Activated CD4-positive, alpha-beta T cell treated with anti-CD3 and anti-CD28 coated beads, Interleukin-2, amount 50 U/mL, for 16 hours (primary cell): Measurements from ENCODE around the gene KIF16B.
"Not testable (repeated sequence)": the region's sequence is repeated elsewhere in the genome, so short reads cannot be mapped to it uniquely, and the experiment has no call there.

ENCODE experiments used
- DNase-seq: peaks from one replicate; pipeline ENCODE4 v3.0.0-alpha.2; 2020

The KIF16B gene

DNA sequence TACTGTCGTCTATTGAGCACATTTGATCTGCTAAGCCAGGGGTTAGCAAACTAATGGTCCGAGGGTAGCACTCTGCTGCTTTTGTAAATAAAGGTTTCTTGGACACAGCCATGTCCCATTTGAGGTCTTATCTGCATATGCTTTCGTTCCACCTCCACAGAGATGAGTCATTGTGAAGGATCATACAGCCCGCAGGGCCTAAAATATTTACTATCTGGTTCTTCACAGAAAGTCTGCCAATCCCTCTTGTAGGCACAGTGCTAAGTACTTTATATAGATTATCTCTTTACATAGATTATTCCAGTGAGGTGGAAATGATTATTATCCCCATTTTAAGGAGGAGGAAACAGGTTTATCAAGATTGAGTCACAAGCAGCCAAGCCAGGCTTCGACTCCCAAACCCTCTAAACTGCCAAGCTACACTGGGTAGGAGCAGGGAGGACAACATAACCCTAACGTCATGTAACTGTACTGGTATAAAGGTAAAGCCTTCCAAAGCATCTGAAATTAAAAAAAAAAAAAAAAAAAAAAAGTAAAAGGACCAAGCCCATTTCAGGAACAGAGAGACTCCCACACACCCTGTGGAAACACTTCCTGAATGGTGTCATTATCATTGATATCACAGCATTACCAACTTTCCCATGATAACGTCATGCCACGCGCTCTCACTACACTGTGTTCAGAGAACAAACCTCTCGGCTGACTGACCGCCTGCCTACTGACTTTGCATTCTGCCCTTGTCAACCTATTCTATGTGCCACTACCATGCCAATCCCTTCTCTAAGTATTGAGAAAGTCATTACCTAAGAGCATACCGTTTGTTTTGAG is 101.0 kb downstream of the KIF16B start:
- no peak for DNase-seq

DNA sequence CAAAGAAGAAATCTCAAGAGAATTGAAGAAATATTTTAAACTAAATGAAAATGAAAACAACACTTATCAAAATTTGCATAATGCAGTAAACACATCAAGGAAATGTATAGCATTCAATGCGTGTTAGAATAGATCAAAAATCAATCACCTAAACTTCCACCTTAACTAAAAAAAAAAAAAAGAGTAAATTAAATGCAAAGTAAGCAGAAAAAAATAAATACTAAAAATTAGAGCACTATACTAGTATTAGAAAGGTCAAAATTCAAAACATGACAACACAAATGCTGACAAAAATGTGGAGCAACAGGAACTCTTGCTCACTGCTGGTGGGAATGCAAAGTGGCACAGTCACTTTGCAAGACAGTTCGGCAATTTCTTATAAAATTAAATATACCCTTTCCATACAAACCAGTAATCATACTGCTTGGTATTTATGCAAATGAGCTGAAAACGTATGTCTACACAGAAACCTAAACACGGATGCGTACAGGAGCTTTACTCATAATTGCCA is 103.8 kb downstream of the KIF16B start:
- DNase-seq, result no peak

DNA sequence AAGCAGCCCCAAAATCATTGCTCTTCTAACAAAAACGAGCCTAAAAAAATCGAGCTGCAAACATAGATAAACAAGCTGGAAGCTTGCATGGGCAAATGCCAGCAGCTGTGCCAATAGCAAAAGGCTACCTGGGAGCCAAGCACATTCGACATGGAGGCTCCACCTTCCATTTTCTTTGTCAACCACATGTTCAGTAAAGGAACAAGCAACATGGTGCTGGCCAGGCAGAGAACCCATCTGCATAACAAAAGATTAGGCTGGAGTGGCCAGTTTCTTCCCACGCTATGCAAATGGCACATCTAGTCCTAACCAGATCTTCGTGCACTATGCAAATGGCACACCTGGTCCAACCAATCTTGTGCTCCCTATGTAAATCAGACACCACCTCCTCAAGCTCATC is 110.5 kb downstream of the KIF16B start:
- DNase-seq, result no peak

DNA sequence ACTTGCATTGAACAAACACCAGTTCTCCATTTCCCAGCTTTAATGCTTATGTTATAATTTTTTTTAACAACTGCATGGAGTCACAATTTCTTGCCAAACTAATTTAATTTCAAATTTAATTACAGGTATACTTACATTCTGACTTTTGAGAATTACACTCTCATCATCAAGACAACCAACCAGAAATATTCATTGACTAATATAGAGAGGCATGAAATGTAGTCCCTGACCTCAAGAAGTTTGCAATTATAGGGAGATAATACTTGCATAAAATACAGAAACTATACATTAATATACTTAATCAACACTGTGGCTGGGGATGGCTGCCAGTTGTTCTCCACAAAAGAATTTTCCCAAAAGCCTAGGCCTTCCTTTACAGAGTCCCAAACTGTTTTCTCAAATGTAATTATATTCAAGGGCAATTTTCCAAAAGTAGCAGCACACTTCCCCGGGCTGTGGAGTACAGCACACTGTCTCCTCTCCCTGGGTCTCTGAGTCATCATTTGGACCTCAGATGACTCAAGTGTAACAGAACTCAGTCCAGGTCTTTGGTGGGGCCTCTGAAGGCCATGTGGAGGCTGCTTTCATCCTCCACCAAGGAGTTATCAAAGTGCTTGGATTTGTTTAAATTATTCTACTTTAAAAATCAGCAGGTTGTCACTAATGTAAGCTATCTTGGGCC is 114.1 kb downstream of the KIF16B start:
- no peak for DNase-seq

DNA sequence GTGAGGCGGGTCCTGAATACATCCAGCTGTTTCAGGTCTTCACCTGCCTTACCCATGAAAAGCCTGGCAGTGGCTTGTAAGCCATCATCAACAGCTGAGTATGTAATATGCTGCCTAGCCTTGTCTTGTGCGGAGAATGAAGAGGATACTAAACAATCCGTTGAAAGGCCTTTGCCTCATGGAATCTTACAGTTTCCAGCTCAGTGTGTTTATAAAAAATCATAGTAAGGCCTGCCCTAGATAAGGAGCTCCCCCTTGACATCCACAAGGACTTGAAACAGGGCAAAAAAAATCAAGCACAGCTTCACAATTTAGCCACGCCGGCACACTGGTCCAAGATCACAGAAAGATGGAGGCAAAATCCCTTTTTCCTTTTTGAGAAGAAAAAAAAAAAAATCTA is 115.7 kb downstream of the KIF16B start:
- no peak for DNase-seq

DNA sequence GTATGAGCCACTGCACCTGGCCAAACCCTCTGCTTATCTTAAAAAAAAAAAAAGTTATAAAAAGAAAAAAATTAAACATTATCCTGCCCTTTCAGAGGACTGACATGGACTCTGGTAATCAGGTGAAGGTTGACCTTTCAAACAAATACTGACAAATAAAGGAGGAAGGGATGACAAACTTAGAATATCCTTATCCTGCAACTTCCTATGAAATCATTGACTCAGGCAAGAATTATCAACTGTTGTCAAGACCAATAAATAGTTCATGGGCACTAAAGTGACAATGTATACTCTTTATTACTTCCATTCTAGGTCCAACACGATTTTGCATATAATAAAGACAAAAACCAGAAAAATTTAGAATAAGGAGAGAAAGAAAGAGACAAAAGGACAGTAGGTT is 117.9 kb downstream of the KIF16B start:
- DNase-seq, result no peak

DNA sequence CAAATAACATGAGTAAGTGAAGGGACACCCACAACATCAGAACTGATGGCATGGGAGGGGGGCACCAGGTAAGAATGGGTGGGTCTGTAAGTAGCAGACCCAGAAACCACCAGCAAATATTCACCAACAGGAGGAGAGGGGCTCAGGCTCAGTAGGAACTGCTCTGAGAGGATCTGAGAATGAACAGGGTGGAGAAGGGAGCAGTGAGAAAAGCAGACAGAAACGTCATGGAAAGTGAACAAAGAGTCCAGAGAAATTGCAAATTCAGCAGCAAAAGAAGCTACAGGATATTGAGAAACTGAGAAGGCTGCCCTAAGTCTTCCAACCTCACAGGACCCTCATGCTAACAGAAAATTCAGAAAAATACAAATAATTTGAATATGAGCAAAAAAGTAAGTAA is 121.3 kb downstream of the KIF16B start:
- DNase-seq, result no peak

DNA sequence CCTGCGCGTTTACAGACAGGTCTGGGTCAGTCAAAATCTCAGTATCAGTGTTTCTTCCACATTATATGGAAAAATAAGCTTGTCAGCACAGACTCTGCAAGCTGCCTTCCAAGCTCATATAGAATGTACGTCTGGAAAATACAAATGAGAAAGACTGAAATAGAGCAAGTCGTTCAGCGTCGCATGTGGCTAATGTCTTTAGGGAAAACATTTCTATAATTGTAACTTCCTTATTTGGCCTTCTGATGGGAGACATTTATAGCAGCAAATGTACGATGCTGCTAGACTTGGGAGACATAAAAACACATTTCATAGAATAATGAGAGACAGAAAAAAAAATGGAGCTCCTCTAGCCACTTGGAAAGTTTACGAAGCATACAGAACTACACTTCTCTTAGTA is 122.2 kb downstream of the KIF16B start:
- DNase-seq, result no peak

DNA sequence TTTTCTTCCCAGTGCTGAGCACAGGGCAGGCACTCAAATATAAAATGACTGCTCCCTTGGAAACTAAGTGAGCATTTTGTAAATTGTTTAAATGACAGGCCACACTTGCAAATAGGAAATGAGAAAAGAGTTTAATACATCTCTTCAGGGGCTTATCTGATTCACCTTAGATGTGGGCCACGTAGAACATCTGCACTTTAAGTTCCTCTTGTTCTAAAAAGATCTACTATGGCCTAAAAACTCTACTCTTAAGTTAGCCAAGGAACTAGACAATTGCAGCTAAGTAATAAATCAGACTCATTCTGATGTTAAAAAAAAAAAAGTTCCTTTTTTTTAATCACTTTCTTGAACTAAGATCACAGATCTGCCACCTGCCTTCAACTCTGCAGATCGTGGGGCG is 126.3 kb downstream of the KIF16B start:
- DNase-seq, result no peak

DNA sequence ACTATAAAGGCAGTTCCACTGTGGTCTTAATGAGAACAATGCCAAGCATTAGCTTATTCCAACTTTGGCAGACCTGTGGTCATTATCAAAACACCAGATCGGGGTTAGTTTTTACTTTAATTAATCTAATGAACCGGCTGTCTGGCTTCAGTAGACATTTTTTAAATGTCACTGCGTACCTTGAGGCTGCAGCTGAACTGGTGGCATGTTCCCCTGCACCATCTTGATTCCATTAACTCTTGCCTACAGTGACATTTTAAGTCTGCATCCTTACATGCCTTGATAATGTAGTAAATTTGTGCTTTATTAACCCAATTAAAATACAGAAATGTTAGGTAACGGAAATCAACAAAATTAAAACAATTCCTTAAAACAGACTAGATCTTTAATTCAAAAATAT is 127.0 kb downstream of the KIF16B start:
- no peak for DNase-seq

DNA sequence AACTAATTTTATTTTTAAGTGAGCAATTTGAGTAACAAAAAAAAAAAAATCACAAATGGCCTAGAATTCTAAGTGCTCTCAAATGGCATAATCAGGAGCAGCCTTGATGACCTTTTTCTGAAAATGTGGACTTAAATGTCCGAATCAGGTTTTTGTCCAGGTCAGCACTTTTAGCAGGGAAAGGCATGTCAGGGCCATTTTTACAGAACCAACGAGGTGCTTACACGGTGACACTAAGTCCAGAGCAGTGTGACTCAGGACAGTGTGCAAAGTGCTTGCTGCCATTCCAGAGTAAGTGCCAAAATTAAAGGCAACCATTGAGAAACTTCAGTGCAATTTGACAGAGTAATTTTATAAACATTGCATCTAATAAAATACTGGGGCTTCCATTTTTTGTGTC is 127.8 kb downstream of the KIF16B start:
- no peak for DNase-seq

DNA sequence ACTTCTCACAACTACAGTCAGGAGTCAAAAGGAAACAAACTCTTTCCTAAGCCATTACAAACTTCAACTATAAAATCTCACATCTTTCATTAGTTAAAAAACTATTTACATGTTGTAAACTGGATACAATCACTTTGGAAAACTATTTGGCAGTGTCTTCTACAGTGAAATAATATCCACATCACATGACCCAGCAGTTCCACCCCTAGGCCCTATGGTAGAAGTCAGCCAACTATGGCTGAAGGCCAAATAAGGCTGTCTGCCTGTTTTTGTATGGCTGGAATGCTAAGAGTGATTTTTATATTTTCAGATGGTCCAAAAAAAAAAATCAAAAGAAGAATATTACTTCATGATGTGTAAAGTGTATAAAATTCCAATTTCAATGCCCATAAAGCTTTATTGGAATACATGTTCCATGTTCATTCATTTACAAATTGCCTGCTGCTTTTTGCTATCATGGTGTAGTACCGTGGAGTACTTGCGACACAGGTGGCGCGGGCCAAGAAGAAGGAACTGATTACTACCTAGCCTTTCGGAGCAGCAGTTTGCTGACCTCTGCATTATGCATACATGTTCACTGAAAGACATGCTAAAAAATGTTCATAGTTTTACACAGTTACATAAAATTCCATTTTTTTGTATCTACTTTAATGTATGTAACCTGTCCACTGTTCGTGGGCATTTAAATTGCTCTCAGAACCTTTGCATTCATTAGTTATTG is 129.0 kb downstream of the KIF16B start:
- no peak for DNase-seq

DNA sequence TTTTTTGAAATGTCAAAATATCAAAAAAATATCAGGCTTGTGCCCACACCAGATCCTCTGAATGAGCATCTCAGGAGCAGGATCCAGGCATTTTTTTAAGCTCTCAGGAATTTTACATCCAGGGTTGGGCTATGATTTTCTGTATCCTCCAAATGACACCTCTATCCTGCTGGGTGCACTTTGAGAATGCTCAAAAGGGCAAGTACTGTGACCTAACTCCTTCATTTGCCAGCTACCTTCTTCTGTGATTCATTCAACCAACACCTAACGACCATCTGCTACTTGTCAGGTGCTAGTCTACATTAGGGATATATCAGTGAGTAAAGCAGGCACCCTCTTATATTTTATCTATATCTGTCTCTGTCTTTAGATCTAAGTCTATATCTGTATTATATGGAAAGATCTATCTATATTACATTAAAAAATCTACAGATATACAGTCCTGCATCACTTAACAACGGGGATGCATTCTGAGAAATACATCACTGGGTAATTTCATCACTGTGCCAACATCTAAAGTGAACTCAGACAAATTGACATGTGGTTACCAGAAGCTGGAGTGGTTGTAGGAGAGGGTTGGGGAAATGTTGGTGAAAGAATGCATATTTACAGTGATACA is 131.6 kb downstream of the KIF16B start:
- DNase-seq, result no peak

DNA sequence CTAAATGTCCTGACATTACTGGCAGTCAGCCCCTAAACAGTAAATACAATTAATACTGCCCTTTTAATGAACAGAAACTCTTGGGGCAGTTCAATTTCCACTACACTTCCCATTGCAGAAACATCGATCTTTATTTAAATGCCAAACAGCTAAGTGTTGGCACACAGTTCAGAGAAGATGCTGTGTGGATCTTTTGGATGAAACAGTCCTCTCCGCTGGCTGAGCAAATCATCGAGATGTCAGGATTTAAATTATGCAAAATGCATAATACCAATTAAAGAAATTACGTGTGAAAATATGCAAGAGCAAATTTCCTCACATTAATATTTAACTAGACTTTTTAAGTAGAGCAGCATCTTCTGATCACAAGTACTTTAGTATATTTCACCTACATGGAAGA is 132.6 kb downstream of the KIF16B start:
- no peak for DNase-seq

DNA sequence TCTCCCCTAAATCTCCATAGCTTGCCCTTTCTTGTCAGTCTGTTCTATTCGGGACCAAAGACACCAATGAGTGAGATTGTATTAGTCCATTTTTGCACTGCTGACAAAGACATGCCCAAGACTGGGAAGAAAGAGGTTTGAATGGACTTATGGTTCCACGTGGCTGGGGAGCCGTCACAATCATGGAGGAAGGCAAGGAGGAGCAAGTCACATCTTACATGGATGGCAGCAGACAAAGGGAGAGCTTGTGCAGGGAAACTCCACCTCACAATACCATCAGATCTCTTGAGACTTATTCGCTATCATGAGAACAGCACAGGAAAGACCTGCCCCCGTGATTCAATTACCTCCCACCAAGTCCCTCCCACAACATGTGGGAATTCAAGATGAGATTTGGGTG is 133.7 kb downstream of the KIF16B start:
- DNase-seq, result not testable (repeated sequence)

DNA sequence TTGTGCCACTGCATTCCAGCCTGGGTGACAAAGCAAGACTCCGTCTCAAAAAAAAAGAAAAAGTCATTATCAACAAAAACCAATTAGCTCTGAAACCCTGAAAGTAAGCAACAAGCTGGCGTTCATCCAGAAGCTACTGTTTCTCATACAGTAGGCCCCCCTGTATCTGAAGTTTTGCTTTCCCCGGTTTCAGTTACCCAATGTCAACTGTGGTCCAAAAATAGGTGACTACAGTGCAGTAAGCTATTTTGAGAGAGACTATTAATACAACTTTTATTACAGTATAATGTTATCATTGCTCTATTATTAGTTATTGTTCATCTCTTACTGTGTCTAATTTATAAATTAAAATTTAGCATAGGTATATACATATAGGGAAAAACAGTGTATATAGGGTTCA is 135.1 kb downstream of the KIF16B start:
- no peak for DNase-seq

DNA sequence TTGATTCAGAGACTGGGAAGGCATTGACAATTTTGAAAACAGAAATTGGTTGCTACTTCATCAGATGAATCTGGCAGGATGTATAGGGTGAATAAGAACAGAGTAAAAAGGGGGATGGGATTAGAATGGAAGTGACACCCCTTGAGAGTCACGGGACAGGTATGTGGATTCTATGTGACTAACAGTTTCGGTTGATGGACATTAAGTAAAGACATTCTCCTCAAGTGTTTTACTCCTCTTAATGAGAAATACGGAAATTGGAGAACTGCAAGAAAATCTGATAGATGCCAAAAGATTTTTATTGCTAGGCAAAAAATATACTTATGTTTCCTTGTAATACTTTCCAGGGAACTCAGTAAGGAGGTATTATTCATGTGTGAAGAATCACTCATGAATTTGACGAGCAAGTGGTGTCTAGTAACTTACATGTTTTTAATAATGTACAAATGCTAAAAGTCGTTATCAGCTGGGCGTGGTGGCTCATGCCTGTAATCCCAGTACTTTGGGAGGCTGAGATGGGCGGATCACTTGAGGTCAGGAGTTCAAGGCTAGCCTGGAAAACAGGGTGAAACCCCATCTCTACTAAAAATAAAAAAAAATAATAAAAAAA is 135.8 kb downstream of the KIF16B start:
- no peak for DNase-seq

DNA sequence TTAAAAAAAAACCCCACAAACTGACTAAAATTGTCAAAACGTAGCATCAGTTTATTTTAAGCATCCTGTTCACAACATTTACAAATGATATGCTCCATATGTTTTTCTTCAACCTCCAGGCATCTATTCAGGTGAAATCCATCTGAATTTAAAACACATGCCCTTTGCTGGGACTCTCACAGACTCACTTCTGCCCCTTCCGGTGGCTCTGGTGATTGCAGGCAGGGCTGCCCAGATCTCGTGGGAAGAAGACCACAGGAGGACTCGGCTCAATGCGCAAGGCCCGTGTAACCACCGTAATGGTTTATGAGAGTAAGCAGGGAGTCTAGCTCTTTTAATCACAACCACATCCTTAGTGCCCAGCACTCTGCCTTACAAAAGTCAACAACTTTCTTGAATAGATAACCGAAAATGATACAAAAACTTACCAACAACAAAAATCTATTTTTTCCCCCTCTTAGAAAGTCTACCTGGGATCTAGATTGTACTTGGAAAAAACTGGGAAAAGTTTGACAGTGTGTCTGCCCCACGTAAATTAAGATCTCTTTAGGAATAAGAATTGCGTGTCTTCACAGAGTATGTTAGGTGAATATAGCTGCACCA is 139.1 kb downstream of the KIF16B start:
- peak; percentile 46 for DNase-seq

DNA sequence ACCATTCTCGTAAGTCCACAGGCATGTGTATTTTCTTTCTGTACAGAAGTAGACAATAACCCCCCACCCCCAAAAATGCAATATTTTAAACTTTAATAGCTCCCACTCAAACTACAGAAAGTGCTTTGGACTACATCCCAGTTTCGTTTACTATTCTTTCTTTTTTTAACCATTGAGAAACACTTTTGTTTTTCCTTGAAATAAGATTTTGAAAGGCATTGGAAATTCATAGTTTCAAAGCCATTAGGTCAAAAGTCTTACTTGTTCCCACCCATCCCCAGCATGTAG is 140.0 kb downstream of the KIF16B start:
- no peak for DNase-seq

DNA sequence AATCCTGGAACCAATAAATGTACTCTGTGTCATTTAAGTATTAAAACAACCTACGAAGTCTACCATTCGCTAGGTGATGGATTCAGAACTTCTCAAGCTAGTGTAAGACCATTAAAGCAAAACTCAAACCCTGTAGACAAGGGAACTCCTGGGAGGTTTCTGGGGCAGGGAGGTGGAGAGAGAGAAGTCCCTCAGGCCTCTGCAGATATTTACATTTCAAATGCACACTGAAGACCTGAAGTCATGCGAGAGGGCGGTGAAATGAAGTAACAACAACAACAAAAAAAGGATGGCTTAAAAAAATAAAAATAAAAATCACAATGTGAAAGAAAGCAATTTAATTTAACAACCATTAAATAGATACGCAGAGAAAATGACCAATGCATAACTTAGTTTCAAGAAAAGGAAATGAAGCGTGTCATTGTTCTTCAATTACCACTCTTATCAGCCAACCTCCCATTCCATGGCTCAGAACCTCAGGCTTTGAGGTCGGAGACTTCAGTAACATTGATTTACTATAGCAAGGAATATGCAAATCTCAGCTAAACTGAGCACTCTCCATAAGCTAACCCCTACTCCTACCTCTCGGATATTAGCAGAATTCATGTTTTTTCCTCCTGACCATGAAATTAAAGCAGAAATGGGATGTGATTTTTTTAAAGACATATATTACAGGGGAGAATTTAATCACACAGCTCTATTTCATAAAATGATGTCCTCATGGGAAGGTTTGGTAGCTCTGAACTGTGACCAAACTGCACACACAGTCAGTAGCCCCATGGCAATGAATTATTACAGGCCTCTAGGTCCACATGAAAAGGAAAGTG is 140.6 kb downstream of the KIF16B start:
- DNase-seq, result no peak

DNA sequence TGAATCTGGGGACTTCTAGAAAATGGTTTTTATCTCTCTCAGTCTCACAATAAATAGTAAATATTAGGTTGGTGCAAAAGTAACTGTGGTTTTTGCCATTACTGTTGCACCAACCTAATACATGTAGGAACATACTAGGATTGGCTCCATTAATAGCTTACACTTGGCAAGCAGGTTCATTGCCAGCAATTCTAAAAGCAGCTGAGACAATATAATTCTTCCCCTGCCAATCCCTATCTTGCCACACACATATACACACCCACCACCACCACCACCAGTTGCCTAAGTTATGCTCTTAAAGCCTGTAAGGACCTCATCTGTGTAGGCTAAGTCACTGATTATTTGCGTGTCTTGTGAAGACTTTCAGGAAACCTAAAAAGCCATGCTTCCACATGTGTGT is 145.1 kb downstream of the KIF16B start:
- DNase-seq, result no peak

DNA sequence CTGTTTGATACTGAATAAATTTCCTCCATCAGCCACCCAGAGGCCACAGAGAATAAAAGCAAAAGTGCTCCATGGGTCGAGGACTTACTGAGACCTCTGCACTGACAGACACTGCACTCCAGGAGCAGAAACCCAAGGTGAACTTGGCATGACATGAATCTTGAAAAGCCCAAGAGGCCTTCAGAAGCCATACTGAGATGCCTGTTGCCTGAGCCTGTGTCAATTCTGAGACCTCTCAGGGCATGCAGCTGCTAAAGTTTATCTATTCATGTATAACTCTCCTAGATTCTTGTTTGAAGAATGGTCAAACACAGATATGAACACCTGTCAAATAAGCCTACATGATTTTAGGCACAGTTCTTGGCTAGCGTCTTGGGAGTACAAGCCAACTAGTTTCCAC is 145.7 kb downstream of the KIF16B start:
- no peak for DNase-seq
